HG03175 (cell line): ENCODE data around the gene RCSD1.

ENCODE experiments used
- ATAC-seq: cut with Tn5 transposase; IDR thresholded peaks from one replicate; pipeline ENCODE4 v1.9.1; 2021; ENCODE audit warnings: mild to moderate bottlenecking, moderate library complexity; ENCODE audit not compliant: unreplicated experiment

Gene RCSD1

GRCh38 chr1:167663002-167663772 lies 33.2 kb downstream of the RCSD1 start:
- peak; percentile 67 for ATAC-seq

GRCh38 chr1:167665469-167665868 lies 35.4 kb downstream of the RCSD1 start:
- no peak for ATAC-seq

- ATAC-seq, result no peak
These were observed 36.4 kb downstream of the RCSD1 start for GRCh38 chr1:167666416-167666815.

- no peak for ATAC-seq
These were observed 37.5 kb downstream of the RCSD1 start for GRCh38 chr1:167667536-167667935.

GRCh38 chr1:167668108-167668507 lies 38.1 kb downstream of the RCSD1 start:
- ATAC-seq, result peak; percentile 83

GRCh38 chr1:167669209-167670124 lies 39.4 kb downstream of the RCSD1 start:
- ATAC-seq, result peak; percentile 51

- ATAC-seq, result no peak
These were observed 40.5 kb downstream of the RCSD1 start for GRCh38 chr1:167670563-167670962.

- no peak for ATAC-seq
These were observed 41.9 kb downstream of the RCSD1 start for GRCh38 chr1:167671727-167672511.

- ATAC-seq, result no peak
These were observed 42.8 kb downstream of the RCSD1 start for GRCh38 chr1:167672831-167673230.

GRCh38 chr1:167673265-167673664 lies 43.2 kb downstream of the RCSD1 start:
- ATAC-seq, result no peak

- no peak for ATAC-seq
These were observed 44.1 kb downstream of the RCSD1 start for GRCh38 chr1:167674156-167674555.

GRCh38 chr1:167675440-167675839 lies 45.4 kb downstream of the RCSD1 start:
- ATAC-seq, result no peak

GRCh38 chr1:167676205-167676915 lies 46.3 kb downstream of the RCSD1 start:
- peak; percentile 41 for ATAC-seq

- peak; percentile 34 for ATAC-seq
These were observed 47.1 kb downstream of the RCSD1 start for GRCh38 chr1:167676916-167677848.

- ATAC-seq, result no peak
These were observed 48.4 kb downstream of the RCSD1 start for GRCh38 chr1:167678422-167678821.

GRCh38 chr1:167678838-167679237 lies 48.8 kb downstream of the RCSD1 start:
- ATAC-seq, result no peak

- no peak for ATAC-seq
These were observed 49.7 kb downstream of the RCSD1 start for GRCh38 chr1:167679714-167680113.

GRCh38 chr1:167681024-167681423 lies 51.0 kb downstream of the RCSD1 start:
- ATAC-seq, result no peak

GRCh38 chr1:167681451-167682098 lies 51.5 kb downstream of the RCSD1 start:
- ATAC-seq, result no peak
